Measurements from ENCODE around the gene SP110.

- TF ChIP-seq, protein P1, sequence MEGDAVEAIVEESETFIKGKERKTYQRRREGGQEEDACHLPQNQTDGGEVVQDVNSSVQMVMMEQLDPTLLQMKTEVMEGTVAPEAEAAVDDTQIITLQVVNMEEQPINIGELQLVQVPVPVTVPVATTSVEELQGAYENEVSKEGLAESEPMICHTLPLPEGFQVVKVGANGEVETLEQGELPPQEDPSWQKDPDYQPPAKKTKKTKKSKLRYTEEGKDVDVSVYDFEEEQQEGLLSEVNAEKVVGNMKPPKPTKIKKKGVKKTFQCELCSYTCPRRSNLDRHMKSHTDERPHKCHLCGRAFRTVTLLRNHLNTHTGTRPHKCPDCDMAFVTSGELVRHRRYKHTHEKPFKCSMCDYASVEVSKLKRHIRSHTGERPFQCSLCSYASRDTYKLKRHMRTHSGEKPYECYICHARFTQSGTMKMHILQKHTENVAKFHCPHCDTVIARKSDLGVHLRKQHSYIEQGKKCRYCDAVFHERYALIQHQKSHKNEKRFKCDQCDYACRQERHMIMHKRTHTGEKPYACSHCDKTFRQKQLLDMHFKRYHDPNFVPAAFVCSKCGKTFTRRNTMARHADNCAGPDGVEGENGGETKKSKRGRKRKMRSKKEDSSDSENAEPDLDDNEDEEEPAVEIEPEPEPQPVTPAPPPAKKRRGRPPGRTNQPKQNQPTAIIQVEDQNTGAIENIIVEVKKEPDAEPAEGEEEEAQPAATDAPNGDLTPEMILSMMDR (IDR thresholded peaks at IDR 0.05; ENCODE audit: low read depth, low read length) = no peak
- TF ChIP-seq POLR2A (IDR thresholded peaks at IDR 0.05; ENCODE audit: extremely low read depth, insufficient read length) = no peak
Observed at GRCh38 chr2:230224458-230224857, 4.7 kb upstream of the SP110 start.
